ENCODE results near the gene GDF10. TPM values are rescaled to one million over a fixed set of nuclear protein-coding genes. Genes with fewer than 3 reads are reported as not detected.

The GDF10 gene
- total and polyA plus RNA-seq, 2 of the 13 experiments (the other 11 are each of a cell fraction or from before 2014, with no cell fraction given) = 0.03 TPM; not detected in 1

GRCh38 chr10:47320812-47321211 lies 20.8 kb downstream of the GDF10 start:
- BruUV-seq (replicated peaks) = no TSS peak
- Histone ChIP-seq H3K9ac (ENCODE audit: insufficient read depth, low read depth, low read length) (no peak overlapping the region), H3K4me2 (ENCODE audit: low read depth, low read length) (no peak overlapping the region), H3K79me2 (ENCODE audit: insufficient read depth, low read length) (no peaks in the 10 kb centered on the region), H3K4me1 (ENCODE audit: insufficient read depth, low read length) (no peaks in the 10 kb centered on the region), H3K27me3 (ENCODE audit: control insufficient read depth in 1 of 2, insufficient read depth in 2 of 2, low read length in 2 of 2) (peaks cover 0 to 8% of the 10 kb centered on the region in 2 experiments; a peak in 3 of 5 replicates), H3K9me3 (ENCODE audit: low read length) (no peaks in the 10 kb centered on the region), H3K27ac (ENCODE audit: extremely low read length, insufficient read depth, low read length) (no peak overlapping the region), H4K20me1 (ENCODE audit: insufficient read depth, low read length) (no peaks in the 10 kb centered on the region), H3K36me3 (replicated peaks in 1 of 2; ENCODE audit: control insufficient read depth in 1 of 2, insufficient read depth in 2 of 2, low read length in 2 of 2) (no peaks in the 10 kb centered on the region), H2AFZ (ENCODE audit: low read length) (no peak overlapping the region), H3K4me3 (replicated peaks in 1 of 3; ENCODE audit: insufficient read depth in 1 of 3, low read depth in 2 of 3, low read length in 3 of 3) (no peak overlapping the region)
- intact Hi-C loops (cut with micrococcal nuclease; ENCODE audit: unreplicated experiment) = no loop called here
- ATAC-seq = no peak
- CTCF ChIA-PET (ENCODE audit: low intra/inter-chr PET ratio, low total read pairs) = no interaction called here
- in situ Hi-C loops (cut with HindIII; ENCODE audit: extremely low pct_ligation_motif_present, low pct_unique_long_range_greater_than_20kb) = no loop called here
- no peak for FAIRE-seq
- DNase-seq (ENCODE audit: low spot score) = no peak
- WGBS (ENCODE audit: low lambda C conversion rate) = under 1% methylated on average over 6 of the region's 6 CpGs
- POLR2A ChIA-PET = no interaction called here
- no peak for TF ChIP-seq FOXJ3 (CRISPR knock-in tag; IDR thresholded peaks at IDR 0.05; ENCODE audit: borderline replicate concordance)
- no peak for TF ChIP-seq ZNF460 (CRISPR knock-in tag; IDR thresholded peaks at IDR 0.05; ENCODE audit: borderline replicate concordance)
- TF ChIP-seq ZNF674 (CRISPR knock-in tag; IDR thresholded peaks at IDR 0.05; ENCODE audit: low read depth) = no peak
- no peak for TF ChIP-seq KDM5A (IDR thresholded peaks at IDR 0.05; ENCODE audit: borderline replicate concordance, low read length)
- TF ChIP-seq SALL1 (CRISPR knock-in tag; IDR thresholded peaks at IDR 0.05) = no peak
- TF ChIP-seq RERE (CRISPR knock-in tag; IDR thresholded peaks at IDR 0.05; ENCODE audit: low read depth) = no peak
- TF ChIP-seq IRF2 (CRISPR knock-in tag; IDR thresholded peaks at IDR 0.05) = no peak
- TF ChIP-seq JARID2 (CRISPR knock-in tag; IDR thresholded peaks at IDR 0.05; ENCODE audit: insufficient replicate concordance) = no peak
- TF ChIP-seq MXI1 (IDR thresholded peaks at IDR 0.05; ENCODE audit: borderline replicate concordance, low read depth, low read length) = no peak
- TF ChIP-seq ZNF24 (IDR thresholded peaks at IDR 0.05) = no peak
- no peak for TF ChIP-seq CSRNP1 (CRISPR knock-in tag; IDR thresholded peaks at IDR 0.05)
- no peak for TF ChIP-seq KDM4B (CRISPR knock-in tag; IDR thresholded peaks at IDR 0.05)
- no peak for TF ChIP-seq ZBTB2 (CRISPR knock-in tag; IDR thresholded peaks at IDR 0.05; ENCODE audit: low read depth)
- TF ChIP-seq ZNF468 (CRISPR knock-in tag; IDR thresholded peaks at IDR 0.05) = no peak
- TF ChIP-seq ZNF275 (CRISPR knock-in tag; IDR thresholded peaks at IDR 0.05; ENCODE audit: borderline replicate concordance) = no peak
- no peak for TF ChIP-seq ZNF749 (CRISPR knock-in tag; IDR thresholded peaks at IDR 0.05; ENCODE audit: borderline replicate concordance)

Data from HepG2 (cell line).